Hematopoietic multipotent progenitor cell treated with erythropoietin and hydrocortisone succinate and interleukin-3 and kit ligand, for 6 days (in vitro differentiated cells): ENCODE data around the gene EGFLAM.

Source experiments
- DNase-seq: peaks from one replicate; pipeline ENCODE4 v3.0.0-alpha.2; 2015

EGFLAM gene

GRCh38 chr5:38479315-38479904, 221.1 kb downstream of the EGFLAM start:
- no peak for DNase-seq

- no peak for DNase-seq
Observed at GRCh38 chr5:38483805-38484398, 225.5 kb downstream of the EGFLAM start.

GRCh38 chr5:38494175-38494574, 235.8 kb downstream of the EGFLAM start:
- no peak for DNase-seq

- no peak for DNase-seq
Observed at GRCh38 chr5:38494763-38495162, 236.4 kb downstream of the EGFLAM start.

GRCh38 chr5:38497946-38498345, 239.6 kb downstream of the EGFLAM start:
- no peak for DNase-seq

- no peak for DNase-seq
Observed at GRCh38 chr5:38500573-38501260, 242.4 kb downstream of the EGFLAM start.

- DNase-seq = no peak
Observed at GRCh38 chr5:38506302-38506701, 247.9 kb downstream of the EGFLAM start.

GRCh38 chr5:38509185-38509584, 250.8 kb downstream of the EGFLAM start:
- DNase-seq = no peak
